Nephron progenitor cell (in vitro differentiated cells): ENCODE measurements around the gene MUC5AC.
"Not testable (repeated sequence)": the region's sequence is repeated elsewhere in the genome, so short reads cannot be mapped to it uniquely, and the experiment has no call there.

Experiments
- DNase-seq: peaks from one replicate; pipeline ENCODE4 v3.0.0; 2021
- H3K27ac Mint-ChIP-seq: 2 replicates; pipeline ENCODE4 v1.8.0; 2021; ENCODE audit warnings: mild to moderate bottlenecking, moderate library complexity, mixed read lengths
- H3K27me3 Mint-ChIP-seq: 2 replicates; pipeline ENCODE4 v1.8.0; 2021; ENCODE audit warnings: mild to moderate bottlenecking, low read depth, mixed read lengths; ENCODE audit not compliant: poor library complexity
- H3K36me3 Mint-ChIP-seq: 2 replicates; pipeline ENCODE4 v1.8.0; 2021; ENCODE audit warnings: low read depth, mixed read lengths
- H3K4me1 Mint-ChIP-seq: 2 replicates; pipeline ENCODE4 v1.8.0; 2021; ENCODE audit warnings: mixed read lengths
- H3K4me3 Mint-ChIP-seq: 2 replicates; pipeline ENCODE4 v1.8.0; 2021; ENCODE audit warnings: mild to moderate bottlenecking, moderate library complexity, mixed read lengths
- H3K9me3 Mint-ChIP-seq: 2 replicates; pipeline ENCODE4 v1.8.0; 2021; ENCODE audit warnings: mild to moderate bottlenecking, moderate library complexity, mixed read lengths
- CTCF ChIP-seq: fragments of 200-600 bp; sonication (generic); IDR thresholded peaks from 2 replicates; pipeline ENCODE4 v1.5.0; 2021; ENCODE audit warnings: antibody characterized with exemption

The MUC5AC gene

DNA sequence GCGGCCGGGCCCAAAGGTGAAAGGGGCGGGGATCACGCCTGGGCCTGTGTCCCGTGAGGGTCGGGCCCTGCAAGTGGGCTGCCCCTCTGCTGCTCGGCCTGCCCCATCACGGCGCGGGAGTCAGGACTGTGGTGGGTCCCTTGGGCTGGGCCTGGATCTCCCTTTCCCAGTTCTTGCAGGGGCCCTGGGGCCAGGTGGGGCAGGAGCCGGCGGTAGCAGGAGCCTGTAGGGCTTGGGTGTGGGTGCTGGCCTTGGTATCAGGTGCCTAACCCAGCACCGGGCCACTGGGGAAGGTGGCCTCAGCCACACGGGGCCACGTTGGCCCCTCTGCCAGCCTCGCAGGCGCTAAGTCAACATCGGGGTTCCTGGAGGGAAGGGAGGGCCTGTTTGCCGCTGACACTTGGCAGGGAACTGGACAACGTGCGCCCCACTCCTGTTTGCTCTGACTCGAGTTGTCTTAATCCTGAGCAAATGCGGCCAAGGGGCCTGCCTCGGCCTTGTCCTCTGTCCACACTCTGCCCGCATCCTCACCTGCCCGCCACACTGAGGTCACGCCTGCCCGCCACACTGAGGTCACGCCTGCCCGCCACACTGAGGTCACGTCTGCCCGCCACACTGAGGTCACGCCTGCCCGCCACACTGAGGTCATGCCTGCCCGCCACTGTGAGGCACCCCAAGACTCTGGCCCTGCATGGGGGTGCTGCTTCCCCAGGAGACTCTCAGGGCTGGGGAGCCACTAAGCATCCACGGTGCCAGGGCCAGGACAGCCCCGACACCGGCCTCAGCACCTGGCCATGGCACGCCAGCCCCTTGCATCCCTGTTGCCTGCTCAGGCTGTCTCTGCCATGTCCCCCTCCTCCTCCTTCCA, 50.9 kb downstream of the MUC5AC start:
- no peak overlapping the region for H3K4me3 Mint-ChIP-seq
- peaks cover 44% of the 10 kb centered on the region for H3K9me3 Mint-ChIP-seq
- no peaks in the 10 kb centered on the region for H3K36me3 Mint-ChIP-seq
- TF ChIP-seq CTCF, result no peak
- H3K27ac Mint-ChIP-seq, result no peak overlapping the region
- H3K4me1 Mint-ChIP-seq, result no peaks in the 10 kb centered on the region
- no peak for DNase-seq
- peaks cover 33% of the 10 kb centered on the region for H3K27me3 Mint-ChIP-seq

GRCh38 chr11:1209371-1210057, 51.8 kb downstream of the MUC5AC start:
- no peak for DNase-seq
- H3K4me1 Mint-ChIP-seq, result no peaks in the 10 kb centered on the region
- peaks cover 52% of the 10 kb centered on the region for H3K9me3 Mint-ChIP-seq
- no peak for TF ChIP-seq CTCF
- no peak overlapping the region for H3K27ac Mint-ChIP-seq
- H3K27me3 Mint-ChIP-seq, result peaks cover 40% of the 10 kb centered on the region
- no peak overlapping the region for H3K4me3 Mint-ChIP-seq
- H3K36me3 Mint-ChIP-seq, result no peaks in the 10 kb centered on the region

GRCh38 chr11:1211838-1212237, 54.1 kb downstream of the MUC5AC start:
- H3K36me3 Mint-ChIP-seq, result no peaks in the 10 kb centered on the region
- no peak for DNase-seq
- H3K27ac Mint-ChIP-seq, result no peak overlapping the region
- peaks cover 48% of the 10 kb centered on the region for H3K27me3 Mint-ChIP-seq
- no peak overlapping the region for H3K4me3 Mint-ChIP-seq
- H3K9me3 Mint-ChIP-seq, result peaks cover 60% of the 10 kb centered on the region
- no peaks in the 10 kb centered on the region for H3K4me1 Mint-ChIP-seq
- no peak for TF ChIP-seq CTCF

- Mint-ChIP-seq H3K27me3 (peaks cover 43% of the 10 kb centered on the region), H3K9me3 (peaks cover 44% of the 10 kb centered on the region)
- H3K4me1 Mint-ChIP-seq, H3K4me3 Mint-ChIP-seq, DNase-seq, H3K27ac Mint-ChIP-seq, H3K36me3 Mint-ChIP-seq: not testable (repeated sequence)
These were observed 58.1 kb downstream of the MUC5AC start for GRCh38 chr11:1215826-1216225.

GRCh38 chr11:1217151-1217550, 59.4 kb downstream of the MUC5AC start:
- Mint-ChIP-seq H3K27ac (no peak overlapping the region), H3K4me1 (peaks cover 8% of the 10 kb centered on the region), H3K36me3 (no peaks in the 10 kb centered on the region), H3K27me3 (peaks cover 38% of the 10 kb centered on the region), H3K9me3 (peaks cover 31% of the 10 kb centered on the region), H3K4me3 (no peak overlapping the region)
- TF ChIP-seq CTCF, result no peak
- no peak for DNase-seq

DNA sequence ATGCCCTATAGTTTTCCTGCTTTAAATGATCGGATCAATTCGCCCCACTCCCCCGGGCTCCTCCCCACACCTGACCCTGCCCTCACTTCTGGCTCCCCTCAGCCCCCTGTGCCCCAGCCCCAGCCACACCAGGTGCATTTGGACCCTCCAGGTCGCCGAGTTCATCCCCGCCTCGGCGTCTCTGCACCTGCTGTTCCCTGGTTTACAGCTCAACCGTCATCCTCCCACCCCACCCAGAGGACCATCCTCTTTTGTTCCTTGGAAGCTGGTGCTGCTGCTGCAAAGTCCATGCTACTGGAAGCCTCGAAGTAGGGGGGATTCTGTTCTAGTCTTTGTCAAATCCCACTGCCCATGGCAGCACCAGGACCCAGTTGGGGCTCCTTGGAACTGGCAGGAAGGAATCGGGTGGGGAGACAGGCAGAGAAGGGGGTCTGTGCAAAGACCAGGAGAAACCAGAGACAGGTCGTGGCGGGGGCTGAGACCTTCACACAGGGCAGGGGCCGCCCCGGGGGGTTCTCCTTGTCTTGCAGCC, 60.6 kb downstream of the MUC5AC start:
- Mint-ChIP-seq H3K27ac (no peak overlapping the region), H3K9me3 (peaks cover 22% of the 10 kb centered on the region), H3K27me3 (peaks cover 30% of the 10 kb centered on the region), H3K4me1 (peaks cover 8% of the 10 kb centered on the region), H3K4me3 (no peak overlapping the region), H3K36me3 (no peaks in the 10 kb centered on the region)
- no peak for TF ChIP-seq CTCF
- peak; percentile 0 for DNase-seq
